Caco-2 (cell line): ENCODE measurements around the gene EIF4E1B. TPM values are rescaled to one million over a fixed set of nuclear protein-coding genes. Genes with fewer than 3 reads are reported as not detected.

Source experiments
- BruUV-seq: library from RNA; stranded (reverse); fragments of 400-500 nt; replicated peaks from 2 replicates; lab custom pipeline; 2021; lab: Mats Ljungman, UMichigan
- CTCF ChIA-PET: fragments of 300-600 bp; sonication (Branson Sonifier 250); formaldehyde crosslinking; loops from one replicate; lab custom pipeline; 2022; ENCODE audit warnings: antibody characterized with exemption; lab: Charles Lee
- POLR2A ChIA-PET: fragments of 300-600 bp; sonication (Branson Sonifier 250); formaldehyde crosslinking; loops from one replicate; lab custom pipeline; 2022; ENCODE audit warnings: antibody characterized with exemption; lab: Charles Lee
- DNase-seq, 2 experiments: peaks; one replicate each; pipeline versions ENCODE4 v3.0.0 to v3.0.0-alpha.2; 2020 to 2022
- H3K27me3 ChIP-seq: replicated peaks from 2 replicates; pipeline ENCODE4 v1.6.0; 2011; ENCODE audit warnings: low read length; ENCODE audit not compliant: control insufficient read depth, insufficient read depth
- H3K36me3 ChIP-seq: 2 replicates; pipeline ENCODE4 v1.5.1; 2011; ENCODE audit warnings: low read length; ENCODE audit not compliant: control insufficient read depth, insufficient read depth
- H3K4me1 ChIP-seq: fragments of 250-450 bp; sonication (Bioruptor Pico); 2 replicates; pipeline ENCODE4 v1.5.1; 2020; ENCODE audit warnings: mild to moderate bottlenecking
- H3K4me3 ChIP-seq: 2 replicates; pipeline ENCODE4 v1.5.1; 2011; ENCODE audit warnings: low read depth, mild to moderate bottlenecking, control low read depth, low read length
- H3K9me3 ChIP-seq: fragments of 250-450 bp; sonication (Bioruptor Pico); 2 replicates; pipeline ENCODE4 v1.5.1; 2020; ENCODE audit warnings: mild to moderate bottlenecking, moderate library complexity
- H3K27ac Mint-ChIP-seq: one replicate; pipeline ENCODE4 v1.8.0; 2022; ENCODE audit warnings: mixed read lengths; ENCODE audit not compliant: unreplicated experiment
- H3K27me3 Mint-ChIP-seq: one replicate; pipeline ENCODE4 v1.8.0; 2022; ENCODE audit warnings: mixed read lengths; ENCODE audit not compliant: insufficient read depth, unreplicated experiment
- H3K36me3 Mint-ChIP-seq: one replicate; pipeline ENCODE4 v1.8.0; 2022; ENCODE audit warnings: mild to moderate bottlenecking, mixed read lengths; ENCODE audit not compliant: insufficient read depth, unreplicated experiment
- H3K4me1 Mint-ChIP-seq: one replicate; pipeline ENCODE4 v1.8.0; 2022; ENCODE audit warnings: low read depth, mixed read lengths; ENCODE audit not compliant: unreplicated experiment
- H3K4me3 Mint-ChIP-seq: one replicate; pipeline ENCODE4 v1.8.0; 2022; ENCODE audit warnings: mild to moderate bottlenecking, moderate library complexity, mixed read lengths; ENCODE audit not compliant: unreplicated experiment
- H3K9me3 Mint-ChIP-seq: one replicate; pipeline ENCODE4 v1.8.0; 2022; ENCODE audit warnings: mixed read lengths; ENCODE audit not compliant: unreplicated experiment
- CTCF ChIP-seq, 2 experiments: fragments of 200-600 bp in 1 of 2; IDR thresholded peaks; 1 replicate in 1 of 2; 2 replicates in 1 of 2; pipeline versions ENCODE4 v1.5.1 to v1.8.0; 2011 to 2022; ENCODE audit warnings: antibody characterized with exemption in 1 of 2, control low read depth in 1 of 2, inconsistent platforms in 1 of 2, low read depth in 1 of 2, low read length in 1 of 2, mild to moderate bottlenecking in 1 of 2, moderate library complexity in 1 of 2; ENCODE audit not compliant: insufficient read depth in 1 of 2, severe bottlenecking in 1 of 2, unreplicated experiment in 1 of 2
- intact Hi-C: fragments of 100-400 bp; cut with micrococcal nuclease; formaldehyde crosslinking; loops from one replicate; pipeline ENCODE4 v1.10.0; 2022; ENCODE audit not compliant: unreplicated experiment
- total RNA-seq: library from RNA; stranded (reverse); gene quantifications from 2 replicates; pipeline ENCODE4 v1.2.3, GENCODE V29; 2022

The EIF4E1B gene
- total RNA-seq, 1 experiment from 2014 or later, result not detected

- Mint-ChIP-seq H3K36me3 (no peaks in the 10 kb centered on the region), H3K4me1 (no peaks in the 10 kb centered on the region), H3K27ac (no peak overlapping the region), H3K4me3 (no peak overlapping the region), H3K9me3 (no peaks in the 10 kb centered on the region), H3K27me3 (peaks cover 35% of the 10 kb centered on the region)
- DNase-seq, result no peak
- Histone ChIP-seq H3K36me3 (no peaks in the 10 kb centered on the region), H3K4me3 (no peak overlapping the region), H3K4me1 (peaks cover 7% of the 10 kb centered on the region), H3K27me3 (peaks cover 5% of the 10 kb centered on the region), H3K9me3 (no peaks in the 10 kb centered on the region)
- no TSS peak for BruUV-seq
- ChIA-PET CTCF (no interaction called here), POLR2A (no interaction called here)
- no peak for TF ChIP-seq CTCF (IDR thresholded peaks at IDR 0.05; ENCODE audit: insufficient read depth in 1 of 2, low read depth in 1 of 2, low read length in 1 of 2, severe bottlenecking in 1 of 2, unreplicated experiment in 1 of 2)
- intact Hi-C loops, result no loop called here
Measured at GRCh38 chr5:176628406-176629228, 1.9 kb upstream of the EIF4E1B start.

GRCh38 chr5:176629317-176629852 is 1.1 kb upstream of the EIF4E1B start:
- Histone ChIP-seq H3K4me1 (peaks cover 7% of the 10 kb centered on the region), H3K27me3 (peaks cover 5% of the 10 kb centered on the region), H3K9me3 (no peaks in the 10 kb centered on the region), H3K36me3 (no peaks in the 10 kb centered on the region), H3K4me3 (no peak overlapping the region)
- Mint-ChIP-seq H3K27me3 (peaks cover 37% of the 10 kb centered on the region), H3K4me3 (no peak overlapping the region), H3K27ac (no peak overlapping the region), H3K36me3 (no peaks in the 10 kb centered on the region), H3K4me1 (no peaks in the 10 kb centered on the region), H3K9me3 (no peaks in the 10 kb centered on the region)
- ChIA-PET CTCF (no interaction called here), POLR2A (no interaction called here)
- intact Hi-C loops, result no loop called here
- no peak for DNase-seq
- no peak for TF ChIP-seq CTCF (IDR thresholded peaks at IDR 0.05; ENCODE audit: insufficient read depth in 1 of 2, low read depth in 1 of 2, low read length in 1 of 2, severe bottlenecking in 1 of 2, unreplicated experiment in 1 of 2)
- no TSS peak for BruUV-seq

DNA sequence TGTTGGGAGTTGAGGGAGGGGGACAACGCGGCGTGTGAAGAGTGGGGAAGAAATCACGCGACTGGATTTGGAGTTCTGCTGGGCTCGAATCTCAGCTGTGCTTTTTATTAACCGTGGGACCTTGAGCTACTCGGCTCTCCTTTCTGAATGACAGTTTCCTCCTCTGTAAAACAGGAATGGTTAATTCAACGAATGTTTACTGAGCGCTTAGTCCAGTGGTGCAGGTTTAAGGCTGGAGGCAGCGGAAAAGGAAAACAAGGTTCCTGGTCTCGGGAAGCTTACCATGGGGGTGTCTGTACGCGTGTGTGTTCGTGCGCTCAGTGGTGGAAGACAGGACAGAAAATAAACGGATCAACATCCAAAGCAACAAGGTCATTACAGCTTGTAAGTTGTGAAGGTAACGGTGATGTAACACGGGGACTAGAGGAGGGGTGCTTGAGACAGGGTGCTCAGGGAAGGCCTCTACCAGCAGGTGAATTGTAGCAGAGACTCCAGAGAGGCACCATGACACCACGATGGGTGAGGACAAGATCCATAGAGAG is 277 bp downstream of the EIF4E1B start:
- Histone ChIP-seq H3K36me3 (no peaks in the 10 kb centered on the region), H3K27me3 (peaks cover 3% of the 10 kb centered on the region), H3K9me3 (no peaks in the 10 kb centered on the region), H3K4me1 (peaks cover 7% of the 10 kb centered on the region), H3K4me3 (peak overlapping the region; percentile 39)
- ChIA-PET CTCF (interaction anchor here (1.0 to 1.2 kb wide), 2 partner anchors 30 to 61 kb away, joined by 3 to 10 read pairs; no protein-coding TSS in a partner anchor), POLR2A (no interaction called here)
- Mint-ChIP-seq H3K27me3 (peaks cover 41% of the 10 kb centered on the region), H3K36me3 (no peaks in the 10 kb centered on the region), H3K4me1 (no peaks in the 10 kb centered on the region), H3K4me3 (peak overlapping the region; percentile 67), H3K27ac (no peak overlapping the region), H3K9me3 (no peaks in the 10 kb centered on the region)
- no peak for TF ChIP-seq CTCF (IDR thresholded peaks at IDR 0.05; ENCODE audit: insufficient read depth in 1 of 2, low read depth in 1 of 2, low read length in 1 of 2, severe bottlenecking in 1 of 2, unreplicated experiment in 1 of 2)
- intact Hi-C loops, result no loop called here
- no TSS peak for BruUV-seq
- no peak for DNase-seq
